H1 (cell line): Measurements from ENCODE around the gene SERGEF. TPM values are rescaled to one million over a fixed set of nuclear protein-coding genes. Genes with fewer than 3 reads are reported as not detected.

Source experiments
- CTCF ChIA-PET: fragments of 300-600 bp; sonication (Branson Sonifier 250); formaldehyde crosslinking; loops from one replicate; lab custom pipeline; 2021; ENCODE audit not compliant: partially characterized antibody; lab: Charles Lee
- POLR2A ChIA-PET: fragments of 300-600 bp; sonication (Branson Sonifier 250); formaldehyde crosslinking; loops from one replicate; lab custom pipeline; 2021; ENCODE audit warnings: inconsistent platforms; ENCODE audit not compliant: partially characterized antibody; lab: Charles Lee
- DNase-seq, 2 experiments: peaks; one replicate each; pipeline versions ENCODE4 v3.0.0 to v3.0.0-alpha.2; 2010 to 2022; ENCODE audit warnings: low spot score in 2 of 2, low read depth in 1 of 2, mixed read lengths in 1 of 2
- FAIRE-seq: peaks from 2 replicates; lab custom pipeline; 2011; peaks lifted over from hg19 to GRCh38; lab: Jason Lieb, UNC
- H2AFZ ChIP-seq: 2 replicates; pipeline ENCODE4 v1.8.1; 2012; ENCODE audit warnings: low read length, inconsistent platforms
- H2AK5ac ChIP-seq: 2 replicates; pipeline ENCODE4 v1.6.1; 2013; ENCODE audit warnings: low read depth, low read length
- H2BK120ac ChIP-seq: replicated peaks from 2 replicates; pipeline ENCODE3; 2013; ENCODE audit warnings: low read depth, low read length, inconsistent platforms
- H2BK12ac ChIP-seq: 2 replicates; pipeline ENCODE4 v1.6.1; 2013; ENCODE audit warnings: low read depth, low read length
- H2BK15ac ChIP-seq: 2 replicates; pipeline ENCODE4 v1.6.1; 2013; ENCODE audit warnings: low read length
- H2BK20ac ChIP-seq: 2 replicates; pipeline ENCODE4 v1.6.1; 2013; ENCODE audit warnings: low read length
- H2BK5ac ChIP-seq: 2 replicates; pipeline ENCODE4 v1.6.1; 2013; ENCODE audit warnings: low read depth, low read length
- H3K14ac ChIP-seq: 2 replicates; pipeline ENCODE4 v1.6.1; 2013; ENCODE audit warnings: inconsistent platforms; ENCODE audit not compliant: insufficient read length
- H3K18ac ChIP-seq: 2 replicates; pipeline ENCODE4 v1.6.1; 2013; ENCODE audit warnings: low read length; ENCODE audit errors: extremely low read depth
- H3K23ac ChIP-seq: 2 replicates; pipeline ENCODE4 v1.6.1; 2013; ENCODE audit warnings: inconsistent platforms; ENCODE audit not compliant: insufficient read length
- H3K23me2 ChIP-seq: 2 replicates; pipeline ENCODE4 v1.6.1; 2013; ENCODE audit warnings: low read depth, low read length
- H3K27ac ChIP-seq: 2 replicates; pipeline ENCODE4 v1.6.1; 2011; ENCODE audit warnings: low read depth, low read length, inconsistent platforms
- H3K27me3 ChIP-seq, 4 experiments: replicated peaks in 1 of 4; 1 replicate in 1 of 4; 2 replicates in 3 of 4; pipeline versions ENCODE4 v1.6.1 to v1.8.1; 2011 to 2013; ENCODE audit warnings: low read length in 3 of 4, mild to moderate bottlenecking in 3 of 4, inconsistent platforms in 2 of 4, mixed read lengths in 2 of 4, moderate library complexity in 1 of 4; ENCODE audit not compliant: control insufficient read depth in 3 of 4, insufficient read depth in 3 of 4; ENCODE audit errors: extremely low read depth in 1 of 4
- H3K36me3 ChIP-seq, 4 experiments: 2 replicates each; pipeline versions ENCODE4 v1.6.1 to v1.8.1; 2011 to 2013; ENCODE audit warnings: mild to moderate bottlenecking in 4 of 4, low read length in 3 of 4, moderate library complexity in 2 of 4, control low read depth in 1 of 4, inconsistent platforms in 1 of 4; ENCODE audit not compliant: insufficient read depth in 4 of 4, control insufficient read depth in 2 of 4
- H3K4ac ChIP-seq: replicated peaks from 2 replicates; pipeline ENCODE3; 2013; ENCODE audit warnings: low read length, low read depth, mixed read lengths, inconsistent platforms; ENCODE audit not compliant: insufficient read length
- H3K4me1 ChIP-seq, 4 experiments: replicated peaks in 1 of 4; 1 replicate in 1 of 4; 2 replicates in 3 of 4; pipeline versions ENCODE4 v1.6.1 to v1.8.1; 2011 to 2013; ENCODE audit warnings: low read length in 3 of 4, inconsistent platforms in 2 of 4, mixed read lengths in 1 of 4; ENCODE audit not compliant: insufficient read depth in 4 of 4, control insufficient read depth in 3 of 4
- H3K4me2 ChIP-seq, 2 experiments: 2 replicates each; pipeline versions ENCODE4 v1.6.1 to v1.8.1; 2011 to 2013; ENCODE audit warnings: low read depth in 2 of 2, low read length in 2 of 2, control low read depth in 1 of 2, inconsistent platforms in 1 of 2, mild to moderate bottlenecking in 1 of 2; ENCODE audit not compliant: insufficient read depth in 1 of 2
- H3K4me3 ChIP-seq, 4 experiments: fragments of 200-600, 300-600 bp in 1 of 4; sonication (generic), shearing (Covaris generic), sonication (Bioruptor Twin) in 1 of 4; 2 replicates each; pipeline versions ENCODE4 v1.5.1 to v1.8.1; 2011 to 2016; ENCODE audit warnings: low read length in 4 of 4, low read depth in 3 of 4, control low read depth in 2 of 4, inconsistent platforms in 2 of 4, mild to moderate bottlenecking in 2 of 4, mixed read lengths in 1 of 4, moderate library complexity in 1 of 4; ENCODE audit not compliant: insufficient read depth in 2 of 4; ENCODE audit errors: extremely low read depth in 1 of 4
- H3K56ac ChIP-seq: replicated peaks from 2 replicates; pipeline ENCODE3; 2013; ENCODE audit warnings: low read depth, mild to moderate bottlenecking, mixed read lengths, low read length, inconsistent platforms; ENCODE audit not compliant: insufficient read length
- H3K79me1 ChIP-seq: 2 replicates; pipeline ENCODE4 v1.6.1; 2013; ENCODE audit warnings: low read depth, low read length, control low read depth
- H3K79me2 ChIP-seq, 2 experiments: 2 replicates each; pipeline versions ENCODE4 v1.6.1 to v1.8.1; 2012 to 2013; ENCODE audit warnings: low read length in 2 of 2, mild to moderate bottlenecking in 2 of 2, inconsistent platforms in 1 of 2; ENCODE audit not compliant: insufficient read depth in 2 of 2, control insufficient read depth in 1 of 2
- H3K9ac ChIP-seq, 4 experiments: replicated peaks in 1 of 4; 1 replicate in 1 of 4; 2 replicates in 3 of 4; pipeline versions ENCODE4 v1.6.1 to v1.8.1; 2011 to 2013; ENCODE audit warnings: low read depth in 3 of 4, low read length in 3 of 4, control low read depth in 2 of 4, mild to moderate bottlenecking in 2 of 4, moderate library complexity in 2 of 4, inconsistent platforms in 1 of 4; ENCODE audit errors: extremely low read depth in 1 of 4
- H3K9me3 ChIP-seq, 2 experiments: 2 replicates each; pipeline versions ENCODE4 v1.6.1 to v1.8.1; 2012 to 2013; ENCODE audit warnings: mild to moderate bottlenecking in 2 of 2, moderate library complexity in 2 of 2, control low read depth in 1 of 2, inconsistent platforms in 1 of 2, low read depth in 1 of 2, low read length in 1 of 2, mixed read lengths in 1 of 2; ENCODE audit not compliant: insufficient read depth in 2 of 2
- H4K20me1 ChIP-seq, 2 experiments: replicated peaks in 1 of 2; 2 replicates each; pipeline versions ENCODE3 to v1.8.1; 2011 to 2013; ENCODE audit warnings: inconsistent platforms in 2 of 2, low read length in 2 of 2, mild to moderate bottlenecking in 1 of 2; ENCODE audit not compliant: insufficient read depth in 2 of 2, control insufficient read depth in 1 of 2
- H4K5ac ChIP-seq: 2 replicates; pipeline ENCODE4 v1.6.1; 2013; ENCODE audit warnings: low read length, low read depth, mixed read lengths, inconsistent platforms; ENCODE audit not compliant: insufficient read length
- H4K8ac ChIP-seq: 2 replicates; pipeline ENCODE4 v1.8.0; 2013; ENCODE audit warnings: mild to moderate bottlenecking, moderate library complexity, low read length, inconsistent platforms; ENCODE audit not compliant: insufficient read depth; ENCODE audit errors: extremely low read depth
- H4K91ac ChIP-seq: replicated peaks from 2 replicates; pipeline ENCODE3; 2013; ENCODE audit warnings: low read length, mixed read lengths, inconsistent platforms; ENCODE audit not compliant: insufficient read length
- EP300 ChIP-seq, 2 experiments: IDR thresholded peaks; 1 replicate in 1 of 2; 2 replicates in 1 of 2; pipeline ENCODE4 v1.6.1; 2011 to 2012; ENCODE audit warnings: low read depth in 2 of 2, low read length in 2 of 2, mild to moderate bottlenecking in 2 of 2, borderline replicate concordance in 1 of 2, inconsistent platforms in 1 of 2, moderate library complexity in 1 of 2
- GABPA ChIP-seq: IDR thresholded peaks from 2 replicates; pipeline ENCODE4 v1.6.1; 2011; ENCODE audit warnings: mild to moderate bottlenecking, low read length, moderate library complexity, borderline replicate concordance; ENCODE audit not compliant: insufficient read depth
- JUND ChIP-seq: IDR thresholded peaks from 2 replicates; pipeline ENCODE4 v1.6.1; 2011; ENCODE audit warnings: mild to moderate bottlenecking, improper control_type of control experiment, low read length
- POLR2A ChIP-seq, 2 experiments: IDR thresholded peaks; 1 replicate in 1 of 2; 2 replicates in 1 of 2; pipeline ENCODE4 v1.6.1; 2011; ENCODE audit warnings: low read depth in 2 of 2, low read length in 2 of 2, mild to moderate bottlenecking in 2 of 2; ENCODE audit errors: control extremely low read depth in 1 of 2
- RBBP5 ChIP-seq: IDR thresholded peaks from 2 replicates; pipeline ENCODE4 v1.7.1; 2012; ENCODE audit warnings: low read depth, mild to moderate bottlenecking, inconsistent platforms, low read length, moderate library complexity, borderline replicate concordance
- RFX5 ChIP-seq: IDR thresholded peaks from 2 replicates; pipeline ENCODE4 v1.6.1; 2011; ENCODE audit warnings: low read depth, low read length, improper control_type of control experiment, borderline replicate concordance
- SIRT6 ChIP-seq: IDR thresholded peaks from one replicate; pipeline ENCODE4 v1.7.1; 2012; ENCODE audit warnings: low read length, inconsistent platforms
- SP4 ChIP-seq: IDR thresholded peaks from 2 replicates; pipeline ENCODE4 v1.6.1; 2012; ENCODE audit warnings: low read length, inconsistent platforms
- SRF ChIP-seq: IDR thresholded peaks from 2 replicates; pipeline ENCODE4 v1.6.1; 2011; ENCODE audit warnings: mild to moderate bottlenecking, low read depth, low read length, moderate library complexity
- TAF7 ChIP-seq: optimal IDR thresholded peaks from 2 replicates; pipeline ENCODE3; 2011; ENCODE audit warnings: low read depth, mild to moderate bottlenecking, inconsistent platforms, low read length, moderate library complexity, borderline replicate concordance
- YY1 ChIP-seq: IDR thresholded peaks from 2 replicates; pipeline ENCODE4 v1.6.1; 2011; ENCODE audit warnings: low read depth, mild to moderate bottlenecking, low read length
- ZNF274 ChIP-seq: IDR thresholded peaks from 2 replicates; pipeline ENCODE4 v1.7.0; 2012; ENCODE audit warnings: low read length, borderline replicate concordance; ENCODE audit errors: extremely low read depth
- WGBS, 2 experiments: shearing (Covaris generic) in 1 of 2; methylation state at CpG; one replicate each; pipeline versions ENCODE4 v1.1.6 to v1.1.7; 2013 to 2015; ENCODE audit warnings: low lambda C conversion rate in 2 of 2, mixed read lengths in 2 of 2, inconsistent platforms in 1 of 2, low coverage in 1 of 2, missing lambda C conversion rate in 1 of 2; ENCODE audit not compliant: insufficient replicate concordance in 2 of 2, insufficient coverage in 1 of 2, insufficient read length in 1 of 2; ENCODE audit errors: extremely low coverage in 1 of 2, missing lambda C conversion rate in 1 of 2; 5-methylcytosine and 5-hydroxymethylcytosine counted together
- polyA plus RNA-seq, 7 experiments: library from polyadenylated mRNA; depleted of rRNA in 3 of 7; stranded (reverse) in 5 of 7; unstranded in 2 of 7; fragments of >200 nt in 5 of 7; fragments of 200-250 nt in 2 of 7; gene quantifications; 1 replicate in 5 of 7; 2 replicates in 1 of 7; 4 replicates in 1 of 7; pipeline versions ENCODE4 v1.2.1 to v1.2.3, GENCODE V29; 2011 to 2013; ENCODE audit warnings: missing spikeins in 2 of 7, mixed read lengths in 2 of 7
- total RNA-seq: library from RNA; stranded (reverse); fragmentation: NEBNext Ultra II Directional; extraction: Animal tissue kit (Norgen Biotek cat#: 25700); gene quantifications from 2 replicates; pipeline ENCODE4 v1.2.1, GENCODE V29; 2021

The SERGEF gene
- total and polyA plus RNA-seq, 2 of the 8 experiments (the other 6 are each of a cell fraction or from before 2014, with no cell fraction given), result 16.6 to 28.8 TPM

GRCh38 chr11:18000760-18001159 is 12.1 kb downstream of the SERGEF start:
- CTCF ChIA-PET, result interaction anchor here (0.5 to 1.8 kb wide), 4 partner anchors 9 to 171 kb away, joined by 3 to 14 read pairs (median 4); no protein-coding TSS in a partner anchor
- no peak overlapping the region for H3K14ac ChIP-seq
- TF ChIP-seq ZNF274 (no peak), RBBP5 (no peak), SIRT6 (no peak), EP300 (IDR thresholded peaks at IDR 0.05; ENCODE audit: borderline replicate concordance in 1 of 2, low read depth in 2 of 2, low read length in 2 of 2) (no peak), YY1 (no peak), TAF7 (no peak), POLR2A (IDR thresholded peaks at IDR 0.05; ENCODE audit: control extremely low read depth in 1 of 2, low read depth in 2 of 2, low read length in 2 of 2) (no peak), SRF (no peak), GABPA (no peak), SP4 (no peak), JUND (no peak), RFX5 (no peak)
- no peak overlapping the region for H3K18ac ChIP-seq
- no peak overlapping the region for H3K27ac ChIP-seq
- WGBS, 2 experiments, result 81% methylated on average over 1 of the region's 1 CpG; no CpG with 5 or more reads in 1 of the 2 experiments
- no peak overlapping the region for H3K23ac ChIP-seq
- no peak overlapping the region for H2BK5ac ChIP-seq
- POLR2A ChIA-PET, result interaction anchor here (1.1 kb wide), 1 partner anchor 14 kb away, joined by 3 read pairs; no protein-coding TSS in a partner anchor
- H3K9ac ChIP-seq, result no peak overlapping the region
- no peaks in the 10 kb centered on the region for H3K27me3 ChIP-seq
- no peak overlapping the region for H3K4me2 ChIP-seq
- no peak overlapping the region for H2BK15ac ChIP-seq
- H4K8ac ChIP-seq, result no peak overlapping the region
- H2AFZ ChIP-seq, result no peak overlapping the region
- no peak overlapping the region for H4K91ac ChIP-seq
- H3K4ac ChIP-seq, result no peak overlapping the region
- peaks cover 1% of the 10 kb centered on the region; the same call in 1 of the 2 replicates for H3K23me2 ChIP-seq
- H3K36me3 ChIP-seq, result peaks cover 0 to 7% (median 3%) of the 10 kb centered on the region in 4 experiments; a peak in 5 of 8 replicates
- no peak overlapping the region for H2BK12ac ChIP-seq
- no peaks in the 10 kb centered on the region for H3K79me2 ChIP-seq
- H2BK20ac ChIP-seq, result no peak overlapping the region
- no peak overlapping the region for H4K5ac ChIP-seq
- H3K56ac ChIP-seq, result no peak overlapping the region
- H3K79me1 ChIP-seq, result no peaks in the 10 kb centered on the region
- no peak overlapping the region for H2AK5ac ChIP-seq
- H3K4me1 ChIP-seq, result no peaks in the 10 kb centered on the region
- no peak for DNase-seq
- H3K9me3 ChIP-seq, result no peaks in the 10 kb centered on the region
- no peak overlapping the region for H2BK120ac ChIP-seq
- no peak for FAIRE-seq
- no peaks in the 10 kb centered on the region for H4K20me1 ChIP-seq
- no peak overlapping the region for H3K4me3 ChIP-seq
